SK-N-SH treated with all-trans-retinoic acid at 6 μM for 48 hours (cell line): ENCODE measurements around the gene SEMA3G.

Source experiments
- ATAC-seq: fragments of 200-7000 bp; cut with Tn5 transposase; 3 replicates; pipeline ENCODE4 v1.9.1; 2020; ENCODE audit warnings: mild to moderate bottlenecking, moderate library complexity
- ARNTL ChIP-seq: fragments of 450-650 bp; formaldehyde crosslinking; IDR thresholded peaks from 2 replicates; pipeline ENCODE4 v1.5.0; 2020; ENCODE audit warnings: low read depth, mild to moderate bottlenecking, moderate library complexity, borderline replicate concordance
- BACH2 ChIP-seq: fragments of 250-450 bp; sonication (Bioruptor Pico); IDR thresholded peaks from 2 replicates; pipeline ENCODE4 v1.9.0; 2021; ENCODE audit warnings: mild to moderate bottlenecking, borderline replicate concordance
- CREB5 ChIP-seq: fragments of 250-450 bp; sonication (Bioruptor Pico); IDR thresholded peaks from 2 replicates; pipeline ENCODE4 v1.5.1; 2020; ENCODE audit warnings: low read depth, mild to moderate bottlenecking, moderate library complexity
- CSDC2 ChIP-seq: fragments of 250-450 bp; sonication (Bioruptor Pico); IDR thresholded peaks from 2 replicates; pipeline ENCODE4 v1.5.0; 2020; ENCODE audit warnings: mild to moderate bottlenecking, moderate library complexity
- CSRNP3 ChIP-seq: fragments of 250-450 bp; sonication (Bioruptor Pico); IDR thresholded peaks from 2 replicates; pipeline ENCODE4 v1.5.1; 2021; ENCODE audit warnings: mild to moderate bottlenecking, moderate library complexity
- ESRRG ChIP-seq: fragments of 250-450 bp; sonication (Bioruptor Pico); IDR thresholded peaks from 2 replicates; pipeline ENCODE4 v1.6.1; 2021; ENCODE audit warnings: mild to moderate bottlenecking
- GLIS3 ChIP-seq: fragments of 250-450 bp; sonication (Bioruptor Pico); IDR thresholded peaks from 2 replicates; pipeline ENCODE4 v1.5.0; 2020; ENCODE audit warnings: mild to moderate bottlenecking, moderate library complexity
- ISL1 ChIP-seq: fragments of 250-450 bp; sonication (Bioruptor Pico); IDR thresholded peaks from 2 replicates; pipeline ENCODE4 v2.1.2; 2022; ENCODE audit warnings: mild to moderate bottlenecking, moderate library complexity
- PATZ1 ChIP-seq: fragments of 250-450 bp; sonication (Bioruptor Pico); IDR thresholded peaks from 2 replicates; pipeline ENCODE4 v1.8.0; 2020; ENCODE audit warnings: mild to moderate bottlenecking, moderate library complexity, borderline replicate concordance
- POU6F1 ChIP-seq: fragments of 250-450 bp; sonication (Bioruptor Pico); IDR thresholded peaks from 2 replicates; pipeline ENCODE4 v1.8.0; 2021; ENCODE audit warnings: low read depth, mild to moderate bottlenecking, moderate library complexity, borderline replicate concordance
- PPARA ChIP-seq: fragments of 250-450 bp; sonication (Bioruptor Pico); IDR thresholded peaks from 2 replicates; pipeline ENCODE4 v1.5.0; 2020; ENCODE audit warnings: mild to moderate bottlenecking, borderline replicate concordance
- RARB ChIP-seq: fragments of 250-450 bp; sonication (Bioruptor Pico); IDR thresholded peaks from 2 replicates; pipeline ENCODE4 v1.8.0; 2021; ENCODE audit warnings: mild to moderate bottlenecking, moderate library complexity
- SNAI2 ChIP-seq: fragments of 250-450 bp; sonication (Bioruptor Pico); IDR thresholded peaks from 2 replicates; pipeline ENCODE4 v1.5.0; 2020; ENCODE audit warnings: mild to moderate bottlenecking, moderate library complexity
- TCF4 ChIP-seq: fragments of 250-450 bp; sonication (Bioruptor Pico); IDR thresholded peaks from 2 replicates; pipeline ENCODE4 v1.8.0; 2021; ENCODE audit warnings: mild to moderate bottlenecking, moderate library complexity, borderline replicate concordance
- TOX ChIP-seq: fragments of 250-450 bp; sonication (Bioruptor Pico); IDR thresholded peaks from 2 replicates; pipeline ENCODE4 v1.8.0; 2021; ENCODE audit warnings: mild to moderate bottlenecking, moderate library complexity, borderline replicate concordance
- TSHZ2 ChIP-seq: fragments of 250-450 bp; sonication (Bioruptor Pico); IDR thresholded peaks from 2 replicates; pipeline ENCODE4 v1.5.0; 2020; ENCODE audit warnings: mild to moderate bottlenecking, moderate library complexity
- ZC3H10 ChIP-seq: fragments of 250-450 bp; sonication (Bioruptor Pico); IDR thresholded peaks from 2 replicates; pipeline ENCODE4 v1.5.1; 2021; ENCODE audit warnings: mild to moderate bottlenecking, moderate library complexity
- ZFP3 ChIP-seq: fragments of 250-450 bp; sonication (Bioruptor Pico); IDR thresholded peaks from 2 replicates; pipeline ENCODE4 v1.5.0; 2020; ENCODE audit warnings: mild to moderate bottlenecking, moderate library complexity
- ZNF565 ChIP-seq: fragments of 450-650 bp; formaldehyde crosslinking; conservative IDR thresholded peaks from 2 replicates; pipeline ENCODE4 v1.5.0; 2020; ENCODE audit warnings: low read depth, mild to moderate bottlenecking, moderate library complexity
- ZNF70 ChIP-seq: fragments of 450-650 bp; formaldehyde crosslinking; IDR thresholded peaks from 2 replicates; pipeline ENCODE4 v1.5.0; 2020; ENCODE audit warnings: mild to moderate bottlenecking, moderate library complexity
- ZNF8 ChIP-seq: fragments of 450-650 bp; formaldehyde crosslinking; IDR thresholded peaks from 2 replicates; pipeline ENCODE4 v1.5.0; 2020; ENCODE audit warnings: mild to moderate bottlenecking, moderate library complexity

SEMA3G gene

GRCh38 chr3:52453496-52454249, 8.8 kb upstream of the SEMA3G start, which contains the start of gene TNNC1 (continued):
- TF ChIP-seq SNAI2 (CRISPR knock-in tag) (no peak), POU6F1 (no peak), ZFP3 (CRISPR knock-in tag) (no peak)

GRCh38 chr3:52452570-52453221, 7.8 kb upstream of the SEMA3G start:
- TF ChIP-seq ZFP3 (CRISPR knock-in tag): no peak
- TF ChIP-seq RARB (CRISPR knock-in tag): no peak
- no peak for TF ChIP-seq PPARA
- no peak for TF ChIP-seq ZNF70
- no peak for TF ChIP-seq BACH2 (CRISPR knock-in tag)
- TF ChIP-seq ISL1 (CRISPR knock-in tag): no peak
- TF ChIP-seq TOX: no peak
- TF ChIP-seq ZNF8 (CRISPR knock-in tag): no peak
- TF ChIP-seq ZC3H10 (CRISPR knock-in tag): no peak
- TF ChIP-seq ZNF565 (CRISPR knock-in tag): no peak
- TF ChIP-seq CREB5 (CRISPR knock-in tag): no peak
- no peak for TF ChIP-seq GLIS3 (CRISPR knock-in tag)
- no peak for TF ChIP-seq PATZ1 (CRISPR knock-in tag)
- no peak for TF ChIP-seq CSDC2 (CRISPR knock-in tag)
- TF ChIP-seq SNAI2 (CRISPR knock-in tag): no peak
- ATAC-seq: no peak

- ATAC-seq: no peak
- no peak for TF ChIP-seq CSRNP3 (CRISPR knock-in tag)
- TF ChIP-seq CREB5 (CRISPR knock-in tag): no peak
- TF ChIP-seq ZNF8 (CRISPR knock-in tag): no peak
- TF ChIP-seq TCF4: no peak
- no peak for TF ChIP-seq ZC3H10 (CRISPR knock-in tag)
- TF ChIP-seq TOX: no peak
- TF ChIP-seq SNAI2 (CRISPR knock-in tag): no peak
- TF ChIP-seq GLIS3 (CRISPR knock-in tag): no peak
- TF ChIP-seq CSDC2 (CRISPR knock-in tag): no peak
- TF ChIP-seq POU6F1: no peak
- TF ChIP-seq ESRRG (CRISPR knock-in tag): no peak
- TF ChIP-seq RARB (CRISPR knock-in tag): no peak
- TF ChIP-seq PPARA: no peak
- TF ChIP-seq TSHZ2: no peak
- no peak for TF ChIP-seq ARNTL
- TF ChIP-seq BACH2 (CRISPR knock-in tag): no peak
- no peak for TF ChIP-seq ZFP3 (CRISPR knock-in tag)
- no peak for TF ChIP-seq ISL1 (CRISPR knock-in tag)
- TF ChIP-seq, all 23 proteins: peak for 0
Measured at GRCh38 chr3:52452126-52452525, 7.2 kb upstream of the SEMA3G start.
